GM21526 (cell line): ENCODE data around the gene ADCK2.
"Not testable (repeated sequence)": the region's sequence is repeated elsewhere in the genome, so short reads cannot be mapped to it uniquely, and the experiment has no call there.

Experiments used
- ATAC-seq: cut with Tn5 transposase; IDR thresholded peaks from one replicate; pipeline ENCODE4 v1.9.1; 2021; ENCODE audit warnings: moderate library complexity; ENCODE audit not compliant: unreplicated experiment, low FRiP score

ADCK2 gene

GRCh38 chr7:140673063-140673773 is 473 bp downstream of the ADCK2 start:
- ATAC-seq, result no peak

- ATAC-seq, result no peak
These were observed 1.0 kb downstream of the ADCK2 start for GRCh38 chr7:140673774-140674155.

- peak; percentile 33 for ATAC-seq
These were observed 1.6 kb downstream of the ADCK2 start for GRCh38 chr7:140674356-140674800.

GRCh38 chr7:140674899-140675701 is 2.4 kb downstream of the ADCK2 start:
- ATAC-seq, result no peak

- ATAC-seq, result no peak
These were observed 3.0 kb downstream of the ADCK2 start for GRCh38 chr7:140675726-140676125.

- ATAC-seq, result peak; percentile 58
These were observed 3.6 kb downstream of the ADCK2 start for GRCh38 chr7:140676306-140676705.

GRCh38 chr7:140676956-140677355 is 4.2 kb downstream of the ADCK2 start:
- ATAC-seq, result not testable (repeated sequence)

- ATAC-seq, result no peak
These were observed 4.8 kb downstream of the ADCK2 start for GRCh38 chr7:140677496-140677895.

GRCh38 chr7:140678081-140678815 is 5.5 kb downstream of the ADCK2 start:
- no peak for ATAC-seq

GRCh38 chr7:140678816-140679130 is 6.0 kb downstream of the ADCK2 start:
- ATAC-seq, result no peak

GRCh38 chr7:140679186-140679585 is 6.4 kb downstream of the ADCK2 start:
- ATAC-seq, result no peak

GRCh38 chr7:140680886-140681285 is 8.1 kb downstream of the ADCK2 start:
- ATAC-seq, result no peak

- no peak for ATAC-seq
These were observed 9.0 kb downstream of the ADCK2 start for GRCh38 chr7:140681766-140682165.

GRCh38 chr7:140683657-140684056 is 10.9 kb downstream of the ADCK2 start:
- no peak for ATAC-seq

GRCh38 chr7:140684066-140684950 is 11.6 kb downstream of the ADCK2 start:
- ATAC-seq, result no peak

- no peak for ATAC-seq
These were observed 12.8 kb downstream of the ADCK2 start for GRCh38 chr7:140685407-140686087.

- no peak for ATAC-seq
These were observed 14.2 kb downstream of the ADCK2 start for GRCh38 chr7:140686921-140687320.

- no peak for ATAC-seq
These were observed 15.6 kb downstream of the ADCK2 start for GRCh38 chr7:140688341-140688740.

GRCh38 chr7:140689199-140690152 is 16.7 kb downstream of the ADCK2 start:
- no peak for ATAC-seq
